Erythroblast (primary cell): ENCODE measurements around the gene DDIT3.

Experiments
- GATA1 ChIP-seq: IDR thresholded peaks from 2 replicates; pipeline ENCODE4 v1.6.1; 2011; ENCODE audit warnings: low read depth, mild to moderate bottlenecking, control low read depth, low read length, moderate library complexity
- POLR2A ChIP-seq: IDR thresholded peaks from 2 replicates; pipeline ENCODE4 v1.6.1; 2011; ENCODE audit warnings: mild to moderate bottlenecking, low read length

DNA sequence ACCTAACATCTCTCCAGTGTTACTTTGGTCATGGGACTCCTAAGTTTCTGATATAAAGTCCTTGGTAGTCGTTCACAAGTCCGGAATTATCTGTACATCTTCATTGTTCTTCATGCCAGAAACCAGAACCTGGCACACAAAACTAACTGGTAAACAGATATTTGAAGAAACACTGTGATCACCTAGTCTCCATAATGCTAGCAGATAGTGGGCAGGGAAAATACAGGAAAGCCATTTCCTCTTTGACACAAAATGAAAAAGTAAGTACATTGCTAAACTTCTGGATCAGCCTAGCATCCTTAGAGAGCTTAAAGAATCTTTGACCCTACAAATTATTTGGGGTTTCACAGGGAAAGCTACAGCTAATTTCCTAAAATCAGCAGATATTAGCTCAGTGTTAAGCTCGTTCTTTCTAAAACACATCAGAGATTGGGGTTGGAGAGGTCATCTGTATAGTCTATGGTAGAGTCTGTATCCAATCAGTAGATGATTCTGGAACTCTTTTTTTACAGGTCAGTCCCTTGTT is 4.8 kb downstream of the DDIT3 start:
- TF ChIP-seq POLR2A: no peak
- no peak for TF ChIP-seq GATA1
